Colonic mucosa (tissue), 4 donors: ENCODE measurements around the gene ENO2. TPM values are rescaled to one million over a fixed set of nuclear protein-coding genes. Genes with fewer than 3 reads are reported as not detected.
"Not testable (repeated sequence)": the region's sequence is repeated elsewhere in the genome, so short reads cannot be mapped to it uniquely, and the experiment has no call there.

Experiments used
- DNase-seq: peaks from one replicate; pipeline ENCODE4 v3.0.0-alpha.2; 2020
- H3K27ac ChIP-seq: fragments of 200-600 bp; one replicate; pipeline ENCODE4 v1.8.0; 2021
- H3K27me3 ChIP-seq: fragments of 200-600 bp; one replicate; pipeline ENCODE4 v1.8.0; 2021
- H3K36me3 ChIP-seq: fragments of 200-600 bp; one replicate; pipeline ENCODE4 v1.8.0; 2021
- H3K4me1 ChIP-seq: fragments of 200-600 bp; one replicate; pipeline ENCODE4 v1.8.0; 2021; ENCODE audit warnings: mild to moderate bottlenecking
- H3K4me3 ChIP-seq: fragments of 200-600 bp; one replicate; pipeline ENCODE4 v1.8.0; 2021
- H3K9ac ChIP-seq, 2 donors: one replicate each; pipeline ENCODE4 v1.7.0; 2013; ENCODE audit warnings: control low read depth in 2 of 2, low read depth in 2 of 2, low read length in 2 of 2
- H3K9me3 ChIP-seq: fragments of 200-600 bp; one replicate; pipeline ENCODE4 v1.8.0; 2021
- intact Hi-C: fragments of 100-400 bp; cut with DNase I; formaldehyde crosslinking; loops from one replicate; pipeline ENCODE4 v1.14.1; 2022
- total RNA-seq, 2 donors: library from RNA; stranded (reverse); fragmentation: NEBNext Ultra II Directional in 1 of 2; extraction: Animal tissue kit (Norgen Biotek cat#: 25700) in 1 of 2; gene quantifications; one replicate each; pipeline ENCODE4 v1.2.1, GENCODE V29; 2021
- TF ChIP-seq, protein P1 (sequence below): fragments of 200-600 bp; IDR thresholded peaks from one replicate; pipeline ENCODE4 v1.8.0; 2022; ENCODE audit warnings: antibody characterized with exemption, mild to moderate bottlenecking
- donor health status: healthy.
- donor health status: DM: no; HTN: no; CAD: no.
- donor health status: DM: no; HTN: no; CAD: no.

ENO2 gene
- total RNA-seq, 2 donors from 2014 or later, result 7.6 to 15.7 TPM

- peak overlapping the region; percentile 98 for H3K4me3 ChIP-seq
- intact Hi-C loops, result loop anchor here (5.0 kb wide), 1 partner anchor 99 kb away; no protein-coding TSS in a partner anchor
- H3K9ac ChIP-seq, result peak overlapping the region; percentile 90 to 97
- H3K4me1 ChIP-seq, result peaks cover 22% of the 10 kb centered on the region
- peaks cover 12% of the 10 kb centered on the region for H3K36me3 ChIP-seq
- no peaks in the 10 kb centered on the region for H3K27me3 ChIP-seq
- H3K9me3 ChIP-seq, result no peaks in the 10 kb centered on the region
- TF ChIP-seq, protein P1, sequence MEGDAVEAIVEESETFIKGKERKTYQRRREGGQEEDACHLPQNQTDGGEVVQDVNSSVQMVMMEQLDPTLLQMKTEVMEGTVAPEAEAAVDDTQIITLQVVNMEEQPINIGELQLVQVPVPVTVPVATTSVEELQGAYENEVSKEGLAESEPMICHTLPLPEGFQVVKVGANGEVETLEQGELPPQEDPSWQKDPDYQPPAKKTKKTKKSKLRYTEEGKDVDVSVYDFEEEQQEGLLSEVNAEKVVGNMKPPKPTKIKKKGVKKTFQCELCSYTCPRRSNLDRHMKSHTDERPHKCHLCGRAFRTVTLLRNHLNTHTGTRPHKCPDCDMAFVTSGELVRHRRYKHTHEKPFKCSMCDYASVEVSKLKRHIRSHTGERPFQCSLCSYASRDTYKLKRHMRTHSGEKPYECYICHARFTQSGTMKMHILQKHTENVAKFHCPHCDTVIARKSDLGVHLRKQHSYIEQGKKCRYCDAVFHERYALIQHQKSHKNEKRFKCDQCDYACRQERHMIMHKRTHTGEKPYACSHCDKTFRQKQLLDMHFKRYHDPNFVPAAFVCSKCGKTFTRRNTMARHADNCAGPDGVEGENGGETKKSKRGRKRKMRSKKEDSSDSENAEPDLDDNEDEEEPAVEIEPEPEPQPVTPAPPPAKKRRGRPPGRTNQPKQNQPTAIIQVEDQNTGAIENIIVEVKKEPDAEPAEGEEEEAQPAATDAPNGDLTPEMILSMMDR, result no peak
- no peak for DNase-seq
- H3K27ac ChIP-seq, result peak overlapping the region; percentile 96
These were observed 46.0 kb upstream of the ENO2 start for GRCh38 chr12:6868211-6869048.

DNA sequence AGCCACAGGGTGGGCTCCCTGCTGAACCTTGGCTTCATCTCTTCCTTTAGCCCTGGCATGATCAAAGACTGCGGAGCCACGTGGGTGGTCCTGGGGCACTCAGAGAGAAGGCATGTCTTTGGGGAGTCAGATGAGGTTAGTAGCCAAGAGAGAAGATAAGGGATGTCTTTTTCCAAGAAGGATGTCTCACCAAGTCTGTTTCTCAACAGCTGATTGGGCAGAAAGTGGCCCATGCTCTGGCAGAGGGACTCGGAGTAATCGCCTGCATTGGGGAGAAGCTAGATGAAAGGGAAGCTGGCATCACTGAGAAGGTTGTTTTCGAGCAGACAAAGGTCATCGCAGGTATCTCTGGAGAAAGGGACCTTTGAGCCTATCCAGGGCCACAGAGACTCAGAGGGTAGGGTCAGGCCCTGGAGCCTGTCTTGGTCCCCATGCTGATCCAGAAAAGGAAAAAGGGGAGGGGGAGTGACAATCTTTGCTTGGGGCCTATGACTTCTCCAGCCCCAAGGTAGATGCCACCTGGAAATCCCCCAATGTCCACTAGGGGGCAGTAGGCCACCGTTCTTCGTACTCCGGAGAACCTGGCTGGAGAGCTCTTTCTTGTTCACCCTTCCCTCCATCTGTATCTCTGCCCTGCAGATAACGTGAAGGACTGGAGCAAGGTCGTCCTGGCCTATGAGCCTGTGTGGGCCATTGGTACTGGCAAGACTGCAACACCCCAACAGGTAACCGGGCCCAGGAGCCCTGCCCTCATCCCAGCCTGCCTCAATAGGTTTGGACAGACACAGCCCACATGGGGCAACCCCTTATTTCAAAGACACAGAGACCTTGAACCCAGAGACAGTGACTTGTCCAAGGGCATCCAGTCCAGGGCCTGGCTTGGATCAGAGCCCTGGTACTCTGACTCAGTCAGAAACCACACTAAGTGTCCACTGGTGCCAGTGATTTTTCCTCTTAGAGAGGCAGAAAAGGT lies 45.0 kb upstream of the ENO2 start:
- Histone ChIP-seq H3K36me3 (peaks cover 12% of the 10 kb centered on the region), H3K9me3 (no peaks in the 10 kb centered on the region), H3K9ac (peak overlapping the region; percentile 90 to 97), H3K27ac (peak overlapping the region; percentile 96), H3K27me3 (no peaks in the 10 kb centered on the region), H3K4me1 (peaks cover 22% of the 10 kb centered on the region), H3K4me3 (peak overlapping the region; percentile 98)
- TF ChIP-seq, protein P1, result peak; percentile 90
- intact Hi-C loops, result loop anchor here (5.0 kb wide), 1 partner anchor 98 kb away; no protein-coding TSS in a partner anchor
- DNase-seq, result peak; percentile 93

DNA sequence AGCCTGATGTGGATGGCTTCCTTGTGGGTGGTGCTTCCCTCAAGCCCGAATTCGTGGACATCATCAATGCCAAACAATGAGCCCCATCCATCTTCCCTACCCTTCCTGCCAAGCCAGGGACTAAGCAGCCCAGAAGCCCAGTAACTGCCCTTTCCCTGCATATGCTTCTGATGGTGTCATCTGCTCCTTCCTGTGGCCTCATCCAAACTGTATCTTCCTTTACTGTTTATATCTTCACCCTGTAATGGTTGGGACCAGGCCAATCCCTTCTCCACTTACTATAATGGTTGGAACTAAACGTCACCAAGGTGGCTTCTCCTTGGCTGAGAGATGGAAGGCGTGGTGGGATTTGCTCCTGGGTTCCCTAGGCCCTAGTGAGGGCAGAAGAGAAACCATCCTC lies 44.1 kb upstream of the ENO2 start:
- peak overlapping the region; percentile 77 for H3K27ac ChIP-seq
- H3K36me3 ChIP-seq, result peaks cover 12% of the 10 kb centered on the region
- H3K4me3 ChIP-seq, H3K9me3 ChIP-seq, H3K27me3 ChIP-seq, H3K9ac ChIP-seq, DNase-seq, intact Hi-C loops: not testable (repeated sequence)
- H3K4me1 ChIP-seq, result peaks cover 22% of the 10 kb centered on the region

DNA sequence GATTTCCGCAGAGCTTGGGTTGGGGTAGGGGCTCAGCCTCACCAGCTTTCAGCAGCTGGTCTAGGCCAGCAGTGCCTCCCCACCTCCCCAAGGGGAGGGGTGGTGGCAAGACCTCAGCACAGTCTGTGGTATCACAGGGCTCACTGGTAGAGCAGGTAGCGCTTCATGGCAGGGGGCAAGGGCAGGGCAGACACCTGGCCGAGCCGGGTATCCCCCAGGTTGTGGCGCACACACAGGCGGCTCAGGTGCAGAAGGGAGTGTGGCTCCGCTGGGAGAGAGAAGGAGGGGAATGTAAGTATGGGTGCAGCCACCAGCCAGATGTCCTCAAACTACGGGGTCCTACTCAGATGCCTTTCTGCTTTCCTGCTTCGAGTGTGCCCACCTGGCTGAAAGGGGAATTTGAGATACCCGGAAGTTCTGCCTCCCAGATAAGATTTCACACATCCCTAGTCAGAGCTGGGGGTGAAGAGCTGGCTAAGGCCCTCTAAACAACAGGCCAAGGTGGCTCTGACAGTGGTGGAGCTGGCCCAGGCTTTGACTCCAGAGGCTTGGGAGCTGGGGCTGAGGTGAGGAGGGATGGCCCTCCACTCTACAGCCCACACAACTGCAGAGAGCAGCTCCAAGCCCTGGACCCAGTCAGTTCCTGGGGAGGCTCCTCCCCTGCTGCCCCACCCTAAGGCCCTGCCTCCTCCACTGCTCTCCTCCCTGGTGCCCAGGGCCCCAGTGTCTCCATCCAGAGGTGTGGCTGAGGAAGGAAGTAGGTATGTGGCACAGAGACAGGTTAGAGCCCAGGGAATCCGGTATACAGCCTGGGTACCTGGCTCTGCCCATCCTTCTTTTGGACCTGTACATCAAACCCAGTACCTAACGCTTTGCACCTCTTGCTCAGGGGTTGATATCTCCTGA lies 43.1 kb upstream of the ENO2 start:
- TF ChIP-seq, protein P1, result no peak
- peak overlapping the region; percentile 77 for H3K27ac ChIP-seq
- H3K36me3 ChIP-seq, result peaks cover 12% of the 10 kb centered on the region
- peak overlapping the region; percentile 33 to 95 for H3K9ac ChIP-seq
- peaks cover 22% of the 10 kb centered on the region for H3K4me1 ChIP-seq
- H3K9me3 ChIP-seq, result no peaks in the 10 kb centered on the region
- no peaks in the 10 kb centered on the region for H3K27me3 ChIP-seq
- peak overlapping the region; percentile 80 for H3K4me3 ChIP-seq
- DNase-seq, result peak; percentile 89
- intact Hi-C loops, result no loop called here
